Measurements from ENCODE around the gene TLN1. TPM values are rescaled to one million over a fixed set of nuclear protein-coding genes. Genes with fewer than 3 reads are reported as not detected.
A peak's percentile ranks its signal among the peaks of the same experiment; 100 is the strongest.

Gene TLN1
- total RNA-seq, 1 donor from 2014 or later: 90.8 TPM

DNA sequence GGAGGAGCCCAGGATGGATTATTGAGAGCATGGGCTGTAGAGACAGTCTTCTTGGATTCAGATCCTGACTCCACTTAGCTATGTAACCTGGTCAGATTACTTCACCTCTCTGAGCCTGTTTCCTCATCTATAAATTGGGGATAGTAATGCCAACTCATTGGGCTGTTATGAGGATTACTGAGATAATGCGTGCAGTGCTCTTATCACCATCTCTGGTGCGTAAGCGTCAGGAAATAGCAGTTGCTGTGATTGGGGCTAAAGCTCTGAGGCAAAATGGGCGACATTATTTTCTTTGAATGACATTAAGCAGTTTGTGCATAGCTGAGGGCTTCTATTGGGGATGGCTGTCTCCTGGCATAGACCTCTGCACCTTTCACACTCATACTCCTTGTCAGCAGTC is 23.1 kb upstream of the TLN1 start:
- H3K27me3 ChIP-seq (ENCODE audit: control insufficient read depth in 3 of 3, insufficient read depth in 3 of 3, low read length in 3 of 3): no peaks in the 10 kb centered on the region
- H3K36me3 ChIP-seq (ENCODE audit: control insufficient read depth in 3 of 3, insufficient read depth in 3 of 3, low read length in 3 of 3): peaks cover 46 to 54% (median 51%) of the 10 kb centered on the region in 3 donors
- peaks cover 27 to 32% (median 27%) of the 10 kb centered on the region in 3 donors for H3K4me1 ChIP-seq (ENCODE audit: control insufficient read depth in 3 of 3, insufficient read depth in 3 of 3, low read length in 3 of 3)
- no peaks in the 10 kb centered on the region for H3K9me3 ChIP-seq (ENCODE audit: control insufficient read depth in 3 of 3, low read length in 3 of 3)
- H3K27ac ChIP-seq (ENCODE audit: low read depth, low read length): no peak overlapping the region
- no peak overlapping the region for H3K9ac ChIP-seq (ENCODE audit: low read depth in 1 of 3, low read length in 3 of 3)
- no peak overlapping the region for H3K4me3 ChIP-seq (ENCODE audit: low read length in 3 of 3)

DNA sequence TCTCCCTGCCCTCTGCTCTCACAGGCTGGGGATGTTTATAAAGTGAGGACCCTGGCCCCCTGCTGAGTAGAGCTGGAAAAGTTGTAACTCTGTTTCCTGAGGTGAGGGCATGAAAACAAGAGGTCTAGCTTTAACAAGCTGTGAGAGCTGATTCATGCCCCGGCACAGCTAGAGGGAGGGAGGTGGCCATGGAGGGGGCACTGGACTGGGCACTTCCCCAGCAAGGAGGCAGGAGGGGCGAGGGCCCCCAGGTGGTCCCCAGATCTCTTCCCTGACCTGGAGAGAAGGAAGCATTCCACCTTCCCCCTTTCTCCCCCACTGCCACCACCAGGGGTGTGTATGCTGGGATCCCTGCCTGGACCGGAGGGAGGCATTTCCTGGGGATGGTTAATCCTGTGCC is 22.3 kb upstream of the TLN1 start, which contains the start of gene MSMP:
Gene MSMP, minus strand, starts transcription at position 13 of the 400 bp plus-strand sequence. CDS start 147 bp downstream, outside the sequence.
- Histone ChIP-seq H3K4me3 (ENCODE audit: low read length in 3 of 3) (no peak within 1 kb of the TSS), H3K4me1 (ENCODE audit: control insufficient read depth in 3 of 3, insufficient read depth in 3 of 3, low read length in 3 of 3) (peaks cover 34 to 38% (median 35%) of the 10 kb centered on the region in 3 donors), H3K36me3 (ENCODE audit: control insufficient read depth in 3 of 3, insufficient read depth in 3 of 3, low read length in 3 of 3) (peaks cover 46 to 54% (median 52%) of the 10 kb centered on the region in 3 donors), H3K27ac (ENCODE audit: low read depth, low read length) (no peak within 1 kb of the TSS), H3K9ac (ENCODE audit: low read depth in 1 of 3, low read length in 3 of 3) (no peak within 1 kb of the TSS), H3K27me3 (ENCODE audit: control insufficient read depth in 3 of 3, insufficient read depth in 3 of 3, low read length in 3 of 3) (no peaks in the 10 kb centered on the region), H3K9me3 (ENCODE audit: control insufficient read depth in 3 of 3, low read length in 3 of 3) (no peaks in the 10 kb centered on the region)

DNA sequence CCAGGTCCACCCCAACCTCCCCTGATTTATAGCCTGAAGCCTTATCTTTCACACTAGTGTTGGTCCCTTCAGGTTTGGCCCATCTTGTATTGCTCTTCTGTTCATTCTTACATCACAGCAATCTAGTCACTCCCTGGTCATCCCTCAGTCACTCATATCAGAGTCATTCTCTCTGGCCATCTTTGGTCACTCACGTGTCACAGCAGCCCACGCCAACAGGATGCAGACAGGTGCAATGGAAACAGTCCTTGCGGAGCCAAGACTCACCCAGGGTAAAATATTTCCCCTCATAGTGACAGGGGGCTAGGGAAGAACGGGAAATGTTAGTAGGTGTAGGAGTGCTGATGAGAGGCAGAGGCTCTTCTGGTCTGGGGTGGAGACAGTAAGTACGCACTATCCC is 21.5 kb upstream of the TLN1 start:
- Histone ChIP-seq H3K9ac (ENCODE audit: low read depth in 1 of 3, low read length in 3 of 3) (no peak overlapping the region), H3K27ac (ENCODE audit: low read depth, low read length) (no peak overlapping the region), H3K4me3 (ENCODE audit: low read length in 3 of 3) (no peak overlapping the region), H3K4me1 (ENCODE audit: control insufficient read depth in 3 of 3, insufficient read depth in 3 of 3, low read length in 3 of 3) (peaks cover 28 to 38% (median 36%) of the 10 kb centered on the region in 3 donors), H3K36me3 (ENCODE audit: control insufficient read depth in 3 of 3, insufficient read depth in 3 of 3, low read length in 3 of 3) (peaks cover 47 to 54% (median 52%) of the 10 kb centered on the region in 3 donors), H3K9me3 (ENCODE audit: control insufficient read depth in 3 of 3, low read length in 3 of 3) (no peaks in the 10 kb centered on the region), H3K27me3 (ENCODE audit: control insufficient read depth in 3 of 3, insufficient read depth in 3 of 3, low read length in 3 of 3) (no peaks in the 10 kb centered on the region)

DNA sequence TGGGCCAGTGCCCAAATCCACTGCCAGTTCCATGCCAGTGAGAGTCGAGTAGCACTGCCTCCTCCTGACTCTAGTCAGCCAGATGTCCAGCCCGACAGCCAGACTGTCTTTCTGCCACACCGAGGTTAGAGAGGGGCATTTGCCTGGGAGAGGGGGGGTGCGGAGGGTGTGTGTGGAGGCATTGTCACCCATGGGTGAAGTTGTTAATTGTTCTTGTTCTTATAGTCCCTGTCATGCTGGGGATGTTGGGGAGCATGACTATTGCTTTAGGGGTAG is 18.2 kb upstream of the TLN1 start:
- H3K27ac ChIP-seq (ENCODE audit: low read depth, low read length): peak overlapping the region; percentile 92
- peak overlapping the region; percentile 96 to 97 (median 96) for H3K9ac ChIP-seq (ENCODE audit: low read depth in 1 of 3, low read length in 3 of 3)
- peaks cover 49 to 54% (median 53%) of the 10 kb centered on the region in 3 donors for H3K36me3 ChIP-seq (ENCODE audit: control insufficient read depth in 3 of 3, insufficient read depth in 3 of 3, low read length in 3 of 3)
- no peaks in the 10 kb centered on the region for H3K9me3 ChIP-seq (ENCODE audit: control insufficient read depth in 3 of 3, low read length in 3 of 3)
- H3K4me3 ChIP-seq (ENCODE audit: low read length in 3 of 3): peak overlapping the region; percentile 84 to 91 (median 87)
- H3K4me1 ChIP-seq (ENCODE audit: control insufficient read depth in 3 of 3, insufficient read depth in 3 of 3, low read length in 3 of 3): peaks cover 41 to 49% (median 46%) of the 10 kb centered on the region in 3 donors
- H3K27me3 ChIP-seq (ENCODE audit: control insufficient read depth in 3 of 3, insufficient read depth in 3 of 3, low read length in 3 of 3): no peaks in the 10 kb centered on the region

DNA sequence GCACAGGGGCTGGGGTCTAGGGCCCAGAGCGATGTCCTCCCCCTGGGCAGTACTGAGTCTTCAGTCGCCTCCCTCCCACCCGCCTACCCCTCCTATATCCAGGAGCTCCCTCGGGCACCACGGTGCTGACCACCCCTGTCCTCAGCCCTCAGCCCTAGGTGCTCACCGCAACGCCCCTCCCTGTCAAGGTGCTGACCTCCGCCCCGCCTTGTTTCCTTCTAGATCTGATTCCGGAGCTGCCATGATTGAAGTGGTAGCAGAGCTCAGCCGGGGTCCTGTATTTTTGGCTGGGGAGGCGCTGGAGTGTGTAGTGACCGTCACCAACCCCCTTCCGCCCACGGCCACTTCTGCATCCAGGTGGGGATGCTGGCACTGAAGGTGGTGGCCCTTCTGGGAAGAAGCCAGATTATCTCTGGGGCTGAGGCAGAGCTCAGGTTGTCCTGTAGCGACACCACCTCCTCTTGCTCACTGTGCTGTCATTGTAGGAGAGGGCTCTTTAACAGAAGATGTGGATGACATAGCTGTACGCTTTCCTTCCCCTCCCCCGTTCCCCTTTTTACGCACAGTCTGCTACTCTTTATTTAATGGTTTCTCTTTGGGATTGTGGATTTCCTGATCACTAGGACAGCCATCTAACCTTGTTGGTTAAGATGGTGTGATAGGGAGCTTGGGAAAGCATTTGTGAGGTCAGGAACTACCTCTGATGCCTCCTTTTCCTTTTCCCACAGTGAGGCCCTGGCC is 17.7 kb upstream of the TLN1 start:
- peak overlapping the region; percentile 92 for H3K27ac ChIP-seq (ENCODE audit: low read depth, low read length)
- H3K27me3 ChIP-seq (ENCODE audit: control insufficient read depth in 3 of 3, insufficient read depth in 3 of 3, low read length in 3 of 3): no peaks in the 10 kb centered on the region
- H3K4me3 ChIP-seq (ENCODE audit: low read length in 3 of 3): peak overlapping the region; percentile 84 to 91 (median 87)
- peak overlapping the region; percentile 96 to 97 (median 96) for H3K9ac ChIP-seq (ENCODE audit: low read depth in 1 of 3, low read length in 3 of 3)
- H3K36me3 ChIP-seq (ENCODE audit: control insufficient read depth in 3 of 3, insufficient read depth in 3 of 3, low read length in 3 of 3): peaks cover 46 to 53% (median 48%) of the 10 kb centered on the region in 3 donors
- H3K9me3 ChIP-seq (ENCODE audit: control insufficient read depth in 3 of 3, low read length in 3 of 3): no peaks in the 10 kb centered on the region
- H3K4me1 ChIP-seq (ENCODE audit: control insufficient read depth in 3 of 3, insufficient read depth in 3 of 3, low read length in 3 of 3): peaks cover 41 to 50% (median 46%) of the 10 kb centered on the region in 3 donors

DNA sequence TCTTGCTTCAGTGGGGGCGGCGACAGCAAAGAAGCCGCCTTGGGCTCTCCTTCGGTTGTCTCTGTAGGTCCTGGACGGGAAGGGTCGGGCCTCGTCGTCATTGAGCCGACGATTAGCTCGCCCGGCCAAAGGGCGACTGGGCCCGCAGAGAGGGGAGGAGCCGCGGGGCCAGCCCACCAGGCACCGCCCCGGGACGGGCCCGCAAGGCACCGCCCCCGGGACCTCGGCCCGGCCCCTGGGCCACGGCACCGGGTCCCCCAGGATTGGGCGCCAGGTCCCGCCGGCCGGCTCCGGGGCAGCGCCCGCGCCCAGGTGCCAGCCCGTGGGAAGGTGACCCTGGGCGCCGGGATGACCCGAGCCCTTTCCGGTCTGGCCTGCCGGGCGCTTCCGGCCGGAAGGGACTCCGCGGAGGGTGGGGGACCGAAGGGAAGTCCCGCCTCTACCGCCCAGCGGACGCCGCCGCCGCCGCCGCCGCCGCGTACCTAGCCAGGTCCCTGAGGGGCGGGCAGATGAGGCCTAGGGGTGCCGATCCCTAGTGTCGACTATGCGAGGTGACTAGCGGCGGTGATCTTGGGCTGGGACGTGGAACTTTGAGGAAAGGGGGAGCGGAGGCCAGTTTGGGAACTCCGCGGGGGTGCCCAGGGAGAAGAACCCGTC is 17.0 kb upstream of the TLN1 start, which contains the start of the genes GBA2 and RGP1:
Gene GBA2, minus strand, starts transcription at position 371 of the 657 bp plus-strand sequence. CDS start 524 bp downstream, outside the sequence.
Gene RGP1, plus strand, starts transcription at position 430 of the 657 bp plus-strand sequence. CDS start 469 bp downstream, outside the sequence.
- no peaks in the 10 kb centered on the region for H3K9me3 ChIP-seq (ENCODE audit: control insufficient read depth in 3 of 3, low read length in 3 of 3)
- peak within 1 kb of the TSS; percentile 96 to 97 (median 96) for H3K9ac ChIP-seq (ENCODE audit: low read depth in 1 of 3, low read length in 3 of 3)
- peaks cover 45 to 57% (median 52%) of the 10 kb centered on the region in 3 donors for H3K4me1 ChIP-seq (ENCODE audit: control insufficient read depth in 3 of 3, insufficient read depth in 3 of 3, low read length in 3 of 3)
- H3K36me3 ChIP-seq (ENCODE audit: control insufficient read depth in 3 of 3, insufficient read depth in 3 of 3, low read length in 3 of 3): peaks cover 46 to 53% (median 48%) of the 10 kb centered on the region in 3 donors
- peak within 1 kb of the TSS; percentile 92 for H3K27ac ChIP-seq (ENCODE audit: low read depth, low read length)
- H3K4me3 ChIP-seq (ENCODE audit: low read length in 3 of 3): peak within 1 kb of the TSS; percentile 84 to 91 (median 87)
- no peaks in the 10 kb centered on the region for H3K27me3 ChIP-seq (ENCODE audit: control insufficient read depth in 3 of 3, insufficient read depth in 3 of 3, low read length in 3 of 3)

DNA sequence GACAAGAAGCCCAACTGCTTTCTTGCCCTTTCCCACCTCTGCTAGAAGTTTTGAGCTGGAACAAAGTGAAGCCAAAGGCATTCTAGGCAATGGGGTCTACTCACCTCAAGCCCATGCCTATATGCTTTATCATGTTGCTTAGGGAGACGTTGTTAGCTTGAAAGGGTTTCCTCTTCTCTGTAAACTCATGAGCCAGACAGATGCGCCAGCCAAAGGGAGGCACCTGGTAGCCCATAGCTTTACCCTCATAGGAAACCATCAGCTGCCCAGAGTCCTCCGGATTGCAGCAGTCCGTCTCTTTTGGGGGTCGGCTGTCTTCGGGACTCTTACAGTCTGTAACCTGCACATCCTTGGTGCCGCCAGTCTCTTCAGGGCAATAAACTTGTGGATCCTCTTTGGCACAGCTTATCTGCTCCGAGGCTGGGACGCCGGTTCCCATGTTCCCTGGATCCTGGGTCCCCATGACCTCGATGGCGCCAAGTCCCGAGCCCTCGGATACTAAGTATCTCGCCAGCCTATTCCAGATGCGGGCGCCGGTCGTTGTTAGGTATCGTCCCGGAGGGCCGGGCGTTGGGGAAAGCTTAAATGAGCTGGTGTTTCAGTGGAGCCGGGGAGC is 16.4 kb upstream of the TLN1 start:
- Histone ChIP-seq H3K36me3 (ENCODE audit: control insufficient read depth in 3 of 3, insufficient read depth in 3 of 3, low read length in 3 of 3) (peaks cover 47 to 52% (median 48%) of the 10 kb centered on the region in 3 donors), H3K9me3 (ENCODE audit: control insufficient read depth in 3 of 3, low read length in 3 of 3) (no peaks in the 10 kb centered on the region), H3K9ac (ENCODE audit: low read depth in 1 of 3, low read length in 3 of 3) (peak overlapping the region; percentile 79 to 97 (median 96)), H3K27me3 (ENCODE audit: control insufficient read depth in 3 of 3, insufficient read depth in 3 of 3, low read length in 3 of 3) (no peaks in the 10 kb centered on the region), H3K4me3 (ENCODE audit: low read length in 3 of 3) (peak overlapping the region; percentile 84 to 89 (median 87)), H3K4me1 (ENCODE audit: control insufficient read depth in 3 of 3, insufficient read depth in 3 of 3, low read length in 3 of 3) (peaks cover 45 to 62% (median 50%) of the 10 kb centered on the region in 3 donors), H3K27ac (ENCODE audit: low read depth, low read length) (peak overlapping the region; percentile 92)

DNA sequence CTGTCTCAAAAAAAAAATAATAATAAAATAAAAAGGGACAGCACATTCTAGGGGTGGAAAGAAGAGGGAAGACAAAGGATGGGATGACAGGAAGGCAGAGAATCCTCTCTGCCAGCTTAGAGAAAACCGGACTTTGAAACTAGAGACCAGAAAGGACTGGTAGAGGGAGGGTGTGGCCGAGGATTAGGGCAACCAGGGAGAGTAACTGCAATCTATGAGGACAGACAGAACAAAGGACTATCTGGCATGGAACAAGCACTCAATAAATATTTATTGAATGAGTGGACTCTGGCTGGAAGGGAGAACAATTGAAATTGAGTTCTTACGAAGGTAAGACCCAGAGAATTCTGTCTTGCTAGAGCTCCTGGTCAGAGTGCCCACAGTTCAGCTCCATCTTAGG is 14.6 kb upstream of the TLN1 start:
- Histone ChIP-seq H3K4me1 (ENCODE audit: control insufficient read depth in 3 of 3, insufficient read depth in 3 of 3, low read length in 3 of 3) (peaks cover 45 to 62% (median 50%) of the 10 kb centered on the region in 3 donors), H3K4me3 (ENCODE audit: low read length in 3 of 3) (peak overlapping the region; percentile 84 to 89 (median 87)), H3K27me3 (ENCODE audit: control insufficient read depth in 3 of 3, insufficient read depth in 3 of 3, low read length in 3 of 3) (no peaks in the 10 kb centered on the region), H3K9ac (ENCODE audit: low read depth in 1 of 3, low read length in 3 of 3) (peak overlapping the region; percentile 79 to 97 (median 96)), H3K36me3 (ENCODE audit: control insufficient read depth in 3 of 3, insufficient read depth in 3 of 3, low read length in 3 of 3) (peaks cover 44 to 52% (median 48%) of the 10 kb centered on the region in 3 donors), H3K9me3 (ENCODE audit: control insufficient read depth in 3 of 3, low read length in 3 of 3) (no peaks in the 10 kb centered on the region), H3K27ac (ENCODE audit: low read depth, low read length) (no peak overlapping the region)

DNA sequence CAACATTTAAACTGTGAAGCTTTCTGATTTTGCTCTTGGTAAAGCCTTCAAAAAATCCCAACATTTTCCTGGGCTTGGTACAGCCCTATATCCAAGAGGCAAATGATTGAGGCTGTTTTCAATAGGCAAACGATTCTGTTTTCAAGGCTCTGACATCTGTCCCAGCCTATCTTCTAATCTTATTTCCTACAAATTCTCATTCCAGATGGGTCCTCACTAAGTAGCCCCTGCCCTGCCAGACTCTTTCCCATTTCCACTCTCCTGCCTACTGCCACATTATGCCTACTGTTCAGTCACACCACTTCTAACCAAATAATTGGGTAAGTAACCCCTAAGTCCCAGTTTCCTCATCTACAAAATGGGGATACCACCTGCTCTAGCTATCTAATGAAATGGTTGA is 13.6 kb upstream of the TLN1 start:
- Histone ChIP-seq H3K36me3 (ENCODE audit: control insufficient read depth in 3 of 3, insufficient read depth in 3 of 3, low read length in 3 of 3) (peaks cover 42 to 52% (median 45%) of the 10 kb centered on the region in 3 donors), H3K4me3 (ENCODE audit: low read length in 3 of 3) (peak overlapping the region; percentile 33 to 84 (median 49)), H3K9me3 (ENCODE audit: control insufficient read depth in 3 of 3, low read length in 3 of 3) (no peaks in the 10 kb centered on the region), H3K4me1 (ENCODE audit: control insufficient read depth in 3 of 3, insufficient read depth in 3 of 3, low read length in 3 of 3) (peaks cover 44 to 57% (median 44%) of the 10 kb centered on the region in 3 donors), H3K27me3 (ENCODE audit: control insufficient read depth in 3 of 3, insufficient read depth in 3 of 3, low read length in 3 of 3) (no peaks in the 10 kb centered on the region), H3K27ac (ENCODE audit: low read depth, low read length) (no peak overlapping the region), H3K9ac (ENCODE audit: low read depth in 1 of 3, low read length in 3 of 3) (peak overlapping the region; percentile 33 to 58 (median 52))
